Esophagus squamous epithelium (tissue), 4 donors: Measurements from ENCODE around the gene SELENOS.

Experiments
- CTCF ChIP-seq, 6 experiments: fragments of 450-650 bp in 4 of 6; fragments of 200-600 bp in 2 of 6; sonication (generic) in 2 of 6; IDR thresholded peaks; one replicate each; pipeline ENCODE4 v1.5.1; 2016 to 2019; ENCODE audit warnings: antibody characterized with exemption in 6 of 6, mild to moderate bottlenecking in 4 of 6, moderate library complexity in 4 of 6
- POLR2A ChIP-seq, 4 donors: fragments of 450-650 bp; IDR thresholded peaks; one replicate each; pipeline ENCODE4 v1.6.1; 2017; ENCODE audit warnings: antibody characterized with exemption in 4 of 4, mild to moderate bottlenecking in 4 of 4, moderate library complexity in 3 of 4

DNA sequence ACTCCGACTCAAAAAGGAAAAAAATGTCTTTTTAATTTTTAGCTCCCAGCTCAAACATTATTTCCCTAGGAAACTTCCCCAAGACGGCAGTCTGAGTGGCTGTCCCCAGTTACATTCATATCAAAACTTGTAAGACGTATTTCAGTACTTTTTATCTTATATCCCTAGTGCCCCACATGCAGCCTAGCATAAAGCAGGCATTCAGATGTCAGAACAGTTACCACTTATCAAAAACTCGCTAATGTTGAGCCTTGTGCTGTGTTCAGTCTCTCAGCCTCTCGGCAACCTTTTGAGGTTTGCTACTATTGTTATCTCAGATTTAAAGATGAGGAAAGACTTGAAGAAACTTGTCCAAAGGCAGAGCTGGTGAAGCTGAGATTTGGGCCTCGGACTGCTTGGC is 6.6 kb upstream of the SELENOS start:
- TF ChIP-seq CTCF (IDR thresholded peaks at IDR 0.05) (no peak), POLR2A (IDR thresholded peaks at IDR 0.05) (no peak)
